Sigmoid colon (tissue), 7 donors: ENCODE data around the gene SLIT3. TPM values are rescaled to one million over a fixed set of nuclear protein-coding genes. Genes with fewer than 3 reads are reported as not detected.

Experiments used
- DNase-seq: peaks from one replicate; pipeline ENCODE4 v3.0.0-alpha.2; 2019
- H3K27ac ChIP-seq, 4 donors: fragments of 200-600 bp; sonication (generic); one replicate each; pipeline ENCODE4 v1.5.1; 2016 to 2019; ENCODE audit warnings: mild to moderate bottlenecking in 1 of 4
- H3K27me3 ChIP-seq, 3 donors: fragments of 200-600 bp; sonication (generic); one replicate each; pipeline ENCODE4 v1.5.1; 2019; ENCODE audit warnings: mild to moderate bottlenecking in 1 of 3
- H3K36me3 ChIP-seq, 4 donors: fragments of 200-600 bp; sonication (generic); one replicate each; pipeline ENCODE4 v1.5.1; 2016 to 2019
- H3K4me1 ChIP-seq, 4 donors: fragments of 200-600 bp; sonication (generic); one replicate each; pipeline ENCODE4 v1.5.1; 2017 to 2019
- H3K4me3 ChIP-seq, 4 donors: fragments of 200-600 bp; sonication (generic); one replicate each; pipeline ENCODE4 v1.5.1; 2017 to 2019; ENCODE audit warnings: mild to moderate bottlenecking in 2 of 4, moderate library complexity in 1 of 4
- H3K9me3 ChIP-seq, 4 donors: fragments of 200-600 bp in 3 of 4; sonication (generic) in 3 of 4; one replicate each; pipeline versions ENCODE4 v1.5.1 to v1.6.1; 2013 to 2019
- CTCF ChIP-seq, 4 experiments: fragments of 450-650 bp in 3 of 4; fragments of 200-600 bp in 1 of 4; IDR thresholded peaks; one replicate each; pipeline ENCODE4 v1.5.1; 2016 to 2019; ENCODE audit warnings: antibody characterized with exemption in 4 of 4, mild to moderate bottlenecking in 3 of 4, moderate library complexity in 2 of 4
- EP300 ChIP-seq, 4 donors: sonication (generic); formaldehyde crosslinking; IDR thresholded peaks; one replicate each; pipeline ENCODE4 v1.6.1; 2017; ENCODE audit warnings: antibody characterized with exemption in 4 of 4
- POLR2A ChIP-seq, 2 donors: fragments of 450-650 bp; IDR thresholded peaks; one replicate each; pipeline ENCODE4 v1.6.1; 2016; ENCODE audit warnings: antibody characterized with exemption in 2 of 2, mild to moderate bottlenecking in 2 of 2, moderate library complexity in 2 of 2
- POLR2AphosphoS5 ChIP-seq, 4 donors: sonication (generic); formaldehyde crosslinking; IDR thresholded peaks; one replicate each; pipeline ENCODE4 v1.6.1; 2017; ENCODE audit warnings: antibody characterized with exemption in 4 of 4
- WGBS, 2 donors: extraction: QIAGEN DNeasy Blood & Tissue Kit; methylation state at CpG; one replicate each; pipeline ENCODE4 v1.1.7; 2013; 5-methylcytosine and 5-hydroxymethylcytosine counted together
- intact Hi-C: fragments of 100-400 bp; cut with DNase I; formaldehyde crosslinking; loops from one replicate; pipeline ENCODE4 v1.15.1; 2023
- polyA plus RNA-seq, 3 donors: library from polyadenylated mRNA; stranded (reverse); fragments of 200-250 nt; gene quantifications; one replicate each; pipeline ENCODE4 v1.2.3, GENCODE V29; 2013
- total RNA-seq, 4 donors: library from RNA; depleted of rRNA; stranded (reverse); fragments of >200 nt; gene quantifications; one replicate each; pipeline ENCODE4 v1.1.0, GENCODE V29; 2016
- donor health status: healthy with polysubstance abuse.
- donor health status: Bipolar disorder and iron deficiency.
- donor health status: healthy.

Gene SLIT3
- total and polyA plus RNA-seq, 7 donors: 0.23 to 46.3 (median 30.0) TPM

DNA sequence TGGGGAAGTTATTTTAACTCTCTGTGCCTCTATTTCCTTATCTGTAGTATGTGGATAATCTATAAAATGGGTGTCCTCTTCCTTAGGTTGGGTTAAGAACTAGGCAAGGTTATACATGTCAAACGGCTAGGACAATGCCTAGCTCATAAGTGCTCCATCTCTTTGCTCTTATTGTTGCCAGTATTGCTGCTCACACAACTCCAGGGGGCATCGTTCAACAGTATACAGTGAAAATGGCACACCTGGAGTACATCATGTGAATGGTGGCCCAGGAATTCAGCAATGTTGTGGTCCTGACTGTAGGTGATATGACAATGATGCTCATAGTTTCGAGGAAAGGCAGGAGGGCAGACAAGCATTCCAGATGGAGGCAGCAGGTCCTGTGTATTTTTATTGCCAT, 30.1 kb downstream of the SLIT3 start:
- Histone ChIP-seq H3K36me3 (peaks cover 0 to 2% (median 0%) of the 10 kb centered on the region in 4 donors), H3K27ac (no peak overlapping the region), H3K4me1 (peaks cover 0 to 34% (median 25%) of the 10 kb centered on the region in 4 donors), H3K4me3 (no peak overlapping the region), H3K27me3 (no peaks in the 10 kb centered on the region), H3K9me3 (no peaks in the 10 kb centered on the region)
- TF ChIP-seq POLR2A (IDR thresholded peaks at IDR 0.05): no peak
- TF ChIP-seq POLR2AphosphoS5 (IDR thresholded peaks at IDR 0.05): no peak
- TF ChIP-seq CTCF (IDR thresholded peaks at IDR 0.05): no peak
- no peak for TF ChIP-seq EP300 (IDR thresholded peaks at IDR 0.05)
- no peak for DNase-seq
- intact Hi-C loops: no loop called here
- 72 to 89% methylated on average over 3 of the region's 3 CpGs for WGBS, 2 donors

- 76 to 79% methylated on average over 7 of the region's 7 CpGs for WGBS, 2 donors
- intact Hi-C loops: no loop called here
- Histone ChIP-seq H3K36me3 (no peaks in the 10 kb centered on the region), H3K4me1 (peaks cover 0 to 34% (median 25%) of the 10 kb centered on the region in 4 donors), H3K9me3 (no peaks in the 10 kb centered on the region), H3K27ac (no peak overlapping the region), H3K27me3 (no peaks in the 10 kb centered on the region), H3K4me3 (no peak overlapping the region)
- no peak for DNase-seq
- TF ChIP-seq POLR2AphosphoS5 (IDR thresholded peaks at IDR 0.05) (peak in 1 of 4 donors; percentile 29), CTCF (IDR thresholded peaks at IDR 0.05) (no peak)
These were observed 32.9 kb downstream of the SLIT3 start for GRCh38 chr5:169268019-169268418.

- intact Hi-C loops: no loop called here
- H3K4me1 ChIP-seq: peaks cover 0 to 32% (median 24%) of the 10 kb centered on the region in 4 donors
- DNase-seq: no peak
- H3K27me3 ChIP-seq: no peaks in the 10 kb centered on the region
- no peak overlapping the region for H3K27ac ChIP-seq
- H3K36me3 ChIP-seq: no peaks in the 10 kb centered on the region
- WGBS, 2 donors: 49 to 73% methylated on average over 3 of the region's 3 CpGs
- no peak overlapping the region for H3K4me3 ChIP-seq
- TF ChIP-seq POLR2A (IDR thresholded peaks at IDR 0.05) (no peak), POLR2AphosphoS5 (IDR thresholded peaks at IDR 0.05) (no peak), CTCF (IDR thresholded peaks at IDR 0.05) (no peak), EP300 (IDR thresholded peaks at IDR 0.05) (no peak)
- H3K9me3 ChIP-seq: no peaks in the 10 kb centered on the region
These were observed 35.1 kb downstream of the SLIT3 start for GRCh38 chr5:169265888-169266287.

DNA sequence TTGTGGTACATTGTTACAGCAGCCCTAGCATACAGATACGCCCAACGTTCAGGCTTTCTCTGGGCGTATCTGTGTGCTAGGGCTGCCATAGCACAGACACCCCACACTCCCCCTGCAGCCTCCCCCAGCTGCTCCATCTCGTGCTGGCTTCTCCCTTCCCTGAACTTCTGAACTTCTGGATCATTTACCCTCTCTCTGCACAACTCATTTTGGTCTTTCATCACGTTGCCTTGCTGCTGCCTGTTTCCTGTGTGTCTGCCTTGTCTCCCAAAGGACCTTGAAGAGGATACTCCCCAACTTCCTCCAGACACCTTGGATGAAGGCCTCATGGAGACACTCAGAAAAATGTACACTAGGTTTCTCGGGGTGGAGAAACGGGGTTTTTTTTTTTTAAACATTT, 37.3 kb downstream of the SLIT3 start:
- Histone ChIP-seq H3K27ac (no peak overlapping the region), H3K4me1 (peaks cover 0 to 30% (median 20%) of the 10 kb centered on the region in 4 donors), H3K27me3 (no peaks in the 10 kb centered on the region), H3K4me3 (no peak overlapping the region), H3K36me3 (no peaks in the 10 kb centered on the region), H3K9me3 (no peaks in the 10 kb centered on the region)
- 69 to 77% methylated on average over 7 of the region's 7 CpGs for WGBS, 2 donors
- TF ChIP-seq POLR2AphosphoS5 (IDR thresholded peaks at IDR 0.05): no peak
- TF ChIP-seq EP300 (IDR thresholded peaks at IDR 0.05): no peak
- no peak for TF ChIP-seq CTCF (IDR thresholded peaks at IDR 0.05)
- no peak for TF ChIP-seq POLR2A (IDR thresholded peaks at IDR 0.05)
- intact Hi-C loops: no loop called here
- DNase-seq: no peak

DNA sequence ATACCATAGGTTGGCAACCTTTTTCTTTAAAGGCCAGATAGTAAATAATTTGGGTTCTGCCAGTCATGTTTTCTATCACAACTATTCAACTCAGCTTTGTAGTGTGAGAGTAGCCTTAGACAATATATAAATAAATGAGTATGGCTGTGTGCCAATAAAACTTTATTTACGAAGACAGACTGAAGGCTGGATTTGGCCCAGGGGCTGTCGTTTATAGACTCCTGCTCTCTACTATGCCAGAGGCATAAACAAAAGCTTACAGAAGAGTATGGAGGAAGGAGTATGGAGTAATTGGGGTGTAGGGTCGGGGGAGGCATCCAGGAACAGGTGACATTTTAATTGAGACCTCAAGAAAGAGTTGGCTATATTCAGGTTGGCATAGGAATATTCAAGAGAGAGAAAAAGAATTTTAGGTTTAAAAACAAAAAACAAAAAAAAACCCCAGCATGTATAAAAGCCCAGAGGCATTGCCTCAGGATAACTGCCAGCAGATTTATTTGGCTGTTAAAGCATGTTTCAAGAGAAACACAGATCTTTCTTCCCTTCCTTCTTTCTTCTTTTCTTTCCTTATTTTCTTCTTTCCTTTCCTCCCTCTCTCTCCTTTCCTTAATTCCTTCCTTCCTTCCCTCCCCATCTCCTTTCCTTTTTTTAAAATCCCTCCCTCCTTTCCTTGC, 39.9 kb downstream of the SLIT3 start:
- no peak overlapping the region for H3K27ac ChIP-seq
- H3K36me3 ChIP-seq: no peaks in the 10 kb centered on the region
- 22 to 56% methylated on average over 3 of the region's 3 CpGs for WGBS, 2 donors
- TF ChIP-seq EP300 (IDR thresholded peaks at IDR 0.05): no peak
- no peak for TF ChIP-seq CTCF (IDR thresholded peaks at IDR 0.05)
- no peak for TF ChIP-seq POLR2AphosphoS5 (IDR thresholded peaks at IDR 0.05)
- no peak for TF ChIP-seq POLR2A (IDR thresholded peaks at IDR 0.05)
- H3K4me1 ChIP-seq: peaks cover 0 to 18% (median 7%) of the 10 kb centered on the region in 4 donors
- H3K27me3 ChIP-seq: no peaks in the 10 kb centered on the region
- DNase-seq: no peak
- no peaks in the 10 kb centered on the region for H3K9me3 ChIP-seq
- intact Hi-C loops: no loop called here
- H3K4me3 ChIP-seq: no peak overlapping the region
